ENCODE measurements around the gene ZFP62. TPM values are rescaled to one million over a fixed set of nuclear protein-coding genes. Genes with fewer than 3 reads are reported as not detected.

ZFP62 gene
- total RNA-seq, 1 experiment from 2014 or later = 6.7 TPM

DNA sequence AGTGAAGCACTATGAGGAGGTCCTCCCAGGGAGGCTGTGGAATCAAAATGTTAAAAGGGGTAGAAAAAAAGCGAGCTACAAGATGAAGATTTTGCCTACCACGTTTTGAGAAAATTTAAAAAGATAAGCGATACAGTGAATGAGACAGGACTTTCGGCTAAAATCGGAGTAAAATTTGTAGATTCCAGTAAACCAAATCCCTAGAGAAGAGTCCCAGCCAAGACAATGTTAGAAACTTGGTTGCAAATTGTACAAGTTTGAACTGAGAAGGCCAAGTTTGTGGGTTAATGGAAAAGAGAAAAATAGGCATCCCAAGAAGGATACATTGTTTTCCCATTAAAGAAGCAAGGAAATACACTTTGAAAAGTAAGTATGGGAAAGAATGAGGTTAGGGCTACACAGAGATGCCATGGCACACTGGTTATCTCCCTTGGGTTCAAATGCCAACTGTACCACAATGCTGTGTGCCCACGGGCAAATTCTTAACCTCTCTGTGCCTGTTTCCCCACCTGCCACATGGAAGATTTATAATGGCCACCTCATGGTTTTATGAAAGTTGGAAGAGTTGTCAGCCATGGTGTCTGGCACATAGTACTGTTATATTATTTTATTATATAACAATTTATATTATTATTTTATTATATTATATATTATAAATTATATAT lies 42.3 kb downstream of the ZFP62 start:
- in situ Hi-C loops (cut with HindIII; ENCODE audit: low pct_unique_long_range_greater_than_20kb, low sequenced_read_pairs) = no loop called here
- no peak for DNase-seq (ENCODE audit: low read depth)

DNA sequence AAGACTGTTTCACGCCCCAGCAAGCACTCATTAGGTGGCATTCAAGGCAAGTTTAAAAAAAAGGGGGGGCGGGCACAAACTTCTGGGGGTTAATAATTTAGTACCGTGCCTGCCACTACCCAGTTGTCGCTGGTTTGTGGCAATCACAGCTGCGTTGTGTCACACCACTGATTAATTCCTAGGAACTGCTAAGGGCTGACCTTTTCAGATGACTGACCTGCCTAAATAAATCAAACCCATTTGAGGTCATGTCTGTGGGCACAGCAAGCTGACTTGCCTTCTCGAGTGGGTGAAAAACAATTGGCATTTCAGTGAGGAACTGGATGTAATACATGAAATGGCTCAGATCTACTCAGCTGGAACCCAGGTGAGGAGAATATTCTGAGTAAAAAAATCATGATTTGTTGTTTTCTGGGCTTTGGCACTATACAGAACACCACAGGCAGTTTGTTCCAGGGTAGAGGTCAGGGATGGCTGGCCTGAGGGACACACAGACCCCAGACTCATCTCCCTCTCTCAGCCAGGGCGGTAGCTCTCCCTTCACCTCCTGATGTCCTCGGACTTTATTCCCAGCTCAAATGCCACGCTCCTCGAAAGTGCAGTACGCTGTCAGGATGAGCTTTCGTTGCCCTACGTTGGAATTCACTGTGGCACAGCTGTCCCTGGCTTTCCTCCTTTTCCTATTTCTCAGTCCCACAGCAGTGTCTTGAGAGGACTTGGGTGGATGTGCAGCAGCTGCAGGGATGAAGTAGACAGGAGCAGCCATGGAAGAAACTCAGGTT lies 43.0 kb downstream of the ZFP62 start:
- in situ Hi-C loops (cut with HindIII; ENCODE audit: low pct_unique_long_range_greater_than_20kb, low sequenced_read_pairs) = no loop called here
- peak; percentile 76 for DNase-seq (ENCODE audit: low read depth)

DNA sequence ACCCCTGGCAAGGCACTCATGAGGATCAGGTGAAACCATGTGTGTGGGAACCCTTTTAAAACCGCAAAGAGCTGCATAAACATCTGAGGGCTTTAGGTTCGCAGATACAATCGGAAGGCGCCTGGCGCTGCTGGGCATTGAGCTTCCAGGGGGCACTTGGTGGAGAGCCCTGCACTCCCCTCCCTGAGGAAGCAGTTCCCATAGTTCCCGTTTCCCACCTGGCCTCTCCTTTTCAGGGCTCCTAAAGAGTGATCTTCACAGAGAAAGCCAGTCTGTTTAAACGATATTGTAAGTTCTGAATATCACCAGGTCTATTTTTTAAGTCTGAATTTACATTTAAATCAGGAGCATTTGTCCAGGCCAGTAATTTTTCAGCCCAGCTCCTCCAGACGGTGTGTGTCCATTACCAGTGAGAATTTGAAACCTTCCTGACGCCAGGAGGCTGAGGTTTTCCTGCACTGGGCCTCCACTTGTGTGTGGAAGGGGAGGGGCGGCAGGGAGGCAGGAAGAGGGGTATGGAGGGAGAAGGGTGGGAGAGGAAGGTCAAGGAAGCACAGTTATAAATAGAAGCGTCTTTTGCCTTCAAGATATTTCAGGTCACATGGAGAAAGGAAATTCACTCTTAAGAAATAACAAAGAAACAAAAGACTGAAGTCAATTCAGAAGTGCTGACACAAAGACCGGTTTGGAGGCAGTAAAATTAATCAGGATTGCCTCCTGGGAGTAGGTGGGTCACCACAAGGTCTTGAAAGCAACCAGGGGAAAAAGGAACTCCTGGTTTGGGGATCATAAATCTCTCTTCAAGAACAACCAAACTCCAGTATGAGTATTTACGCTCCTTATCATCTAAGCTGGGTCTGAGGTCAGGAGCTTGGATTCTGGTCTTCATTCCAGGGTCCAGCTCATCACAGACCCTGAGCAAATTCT lies 44.2 kb downstream of the ZFP62 start:
- in situ Hi-C loops (cut with HindIII; ENCODE audit: low pct_unique_long_range_greater_than_20kb, low sequenced_read_pairs) = no loop called here
- peak; percentile 34 for DNase-seq (ENCODE audit: low read depth)

- DNase-seq (ENCODE audit: low read depth) = no peak
- in situ Hi-C loops (cut with HindIII; ENCODE audit: low pct_unique_long_range_greater_than_20kb, low sequenced_read_pairs) = no loop called here
Observed at GRCh38 chr5:180815293-180815917, 45.7 kb downstream of the ZFP62 start.

- no peak for DNase-seq (ENCODE audit: low read depth)
- in situ Hi-C loops (cut with HindIII; ENCODE audit: low pct_unique_long_range_greater_than_20kb, low sequenced_read_pairs) = no loop called here
Observed at GRCh38 chr5:180813420-180813819, 47.7 kb downstream of the ZFP62 start.

- DNase-seq (ENCODE audit: low read depth) = no peak
- in situ Hi-C loops (cut with HindIII; ENCODE audit: low pct_unique_long_range_greater_than_20kb, low sequenced_read_pairs) = no loop called here
Observed at GRCh38 chr5:180811623-180812124, 49.4 kb downstream of the ZFP62 start.

DNA sequence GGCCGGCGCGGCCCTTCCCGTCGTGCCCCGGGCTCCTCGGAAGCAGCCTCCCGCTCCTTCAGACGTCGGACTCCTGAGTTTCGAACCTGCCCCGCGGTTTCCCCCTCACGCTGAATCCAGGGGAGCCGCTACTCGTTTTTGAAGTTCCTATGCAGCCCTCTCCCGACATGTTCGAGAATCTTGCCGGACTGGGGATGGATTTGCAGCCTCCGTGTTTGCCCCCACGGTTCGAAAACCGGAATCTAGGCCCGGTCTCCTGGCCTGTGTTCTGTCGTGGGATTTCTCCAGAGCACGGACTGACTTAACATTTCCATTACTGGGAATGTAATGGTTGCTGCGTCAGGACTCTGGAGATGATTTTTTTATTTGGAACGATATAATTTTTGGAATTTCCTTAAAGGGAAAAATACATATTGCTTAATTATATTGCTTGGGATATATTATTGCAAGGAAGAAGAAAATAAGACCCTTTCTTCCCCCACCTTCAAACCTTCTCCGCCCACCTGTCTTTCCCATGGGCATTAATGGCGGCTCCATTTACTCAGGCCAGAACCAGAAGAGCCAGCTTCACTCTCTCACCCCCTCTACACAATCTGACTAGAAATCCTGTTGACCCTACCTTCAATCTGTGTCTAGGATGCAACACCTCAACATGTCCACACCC lies 50.0 kb downstream of the ZFP62 start:
- in situ Hi-C loops (cut with HindIII; ENCODE audit: low pct_unique_long_range_greater_than_20kb, low sequenced_read_pairs) = no loop called here
- no peak for DNase-seq (ENCODE audit: low read depth)

- peak; percentile 98 for DNase-seq (ENCODE audit: low read depth)
- in situ Hi-C loops (cut with HindIII; ENCODE audit: low pct_unique_long_range_greater_than_20kb, low sequenced_read_pairs) = no loop called here
Observed at GRCh38 chr5:180810210-180810958, 50.7 kb downstream of the ZFP62 start.

- DNase-seq (ENCODE audit: low read depth) = peak; percentile 95
- in situ Hi-C loops (cut with HindIII; ENCODE audit: low pct_unique_long_range_greater_than_20kb, low sequenced_read_pairs) = no loop called here
Observed at GRCh38 chr5:180809403-180810209, 51.5 kb downstream of the ZFP62 start.

DNA sequence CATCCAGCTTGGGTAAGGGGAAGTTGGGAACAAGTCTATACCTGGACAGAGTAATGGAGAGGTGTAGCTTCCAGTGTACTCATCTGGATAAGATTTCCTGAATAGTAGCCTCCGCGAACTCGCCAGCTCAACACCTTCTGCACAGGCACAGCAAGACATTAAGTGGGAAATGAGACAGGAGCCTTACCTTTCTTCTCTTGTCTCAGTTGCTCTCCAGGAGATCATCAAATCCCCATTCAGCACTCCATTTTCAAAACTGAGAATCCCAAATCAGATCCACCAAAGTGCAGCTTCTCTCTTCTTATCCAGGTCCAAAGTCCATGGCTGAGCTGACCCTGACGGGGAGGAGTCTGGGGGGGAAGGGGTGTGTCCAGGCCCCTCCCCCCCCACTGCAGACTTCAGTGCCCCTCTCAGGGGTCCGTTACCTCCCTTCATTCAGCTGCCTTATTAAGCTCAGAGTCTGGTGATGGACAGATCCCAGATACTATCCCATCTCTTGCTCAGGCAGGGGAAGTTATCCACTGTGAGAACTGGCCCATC lies 52.5 kb downstream of the ZFP62 start:
- in situ Hi-C loops (cut with HindIII; ENCODE audit: low pct_unique_long_range_greater_than_20kb, low sequenced_read_pairs) = no loop called here
- no peak for DNase-seq (ENCODE audit: low read depth)

DNA sequence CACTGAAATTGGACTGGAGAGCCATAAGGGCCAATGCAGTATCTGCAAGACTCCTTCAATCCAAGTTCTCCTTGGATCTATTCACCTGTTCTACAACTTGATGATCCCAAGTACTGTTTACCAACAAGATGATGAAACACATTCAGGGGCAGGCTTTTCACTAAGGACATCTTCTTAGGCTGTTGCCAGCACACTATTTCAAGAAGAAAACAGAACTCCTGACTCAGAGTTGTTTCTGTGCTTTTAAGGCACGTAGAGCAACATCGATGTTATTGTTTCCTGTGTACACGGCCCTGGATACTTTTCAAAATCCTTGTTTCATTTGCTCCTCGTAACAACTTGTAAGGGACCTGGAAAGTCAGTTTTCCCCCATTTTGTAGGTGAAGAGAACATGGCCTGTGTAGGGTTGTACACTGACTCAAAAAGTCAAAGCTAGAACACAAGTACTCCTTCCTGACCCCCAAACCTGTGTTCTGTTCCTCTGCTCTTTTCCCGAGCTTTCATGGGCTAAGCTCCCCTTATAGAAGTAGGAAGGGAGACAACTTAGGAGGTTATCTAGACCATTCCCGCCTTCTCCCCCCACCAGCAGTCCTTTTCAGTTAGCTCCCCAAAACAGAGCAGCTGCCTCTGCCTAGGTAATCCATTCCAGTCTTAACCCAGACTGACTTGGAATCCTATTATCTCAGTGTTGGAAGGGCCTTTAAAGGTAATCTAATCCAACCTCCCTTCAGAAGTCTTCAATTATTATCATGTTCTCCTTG lies 53.2 kb downstream of the ZFP62 start:
- in situ Hi-C loops (cut with HindIII; ENCODE audit: low pct_unique_long_range_greater_than_20kb, low sequenced_read_pairs) = no loop called here
- DNase-seq (ENCODE audit: low read depth) = no peak

DNA sequence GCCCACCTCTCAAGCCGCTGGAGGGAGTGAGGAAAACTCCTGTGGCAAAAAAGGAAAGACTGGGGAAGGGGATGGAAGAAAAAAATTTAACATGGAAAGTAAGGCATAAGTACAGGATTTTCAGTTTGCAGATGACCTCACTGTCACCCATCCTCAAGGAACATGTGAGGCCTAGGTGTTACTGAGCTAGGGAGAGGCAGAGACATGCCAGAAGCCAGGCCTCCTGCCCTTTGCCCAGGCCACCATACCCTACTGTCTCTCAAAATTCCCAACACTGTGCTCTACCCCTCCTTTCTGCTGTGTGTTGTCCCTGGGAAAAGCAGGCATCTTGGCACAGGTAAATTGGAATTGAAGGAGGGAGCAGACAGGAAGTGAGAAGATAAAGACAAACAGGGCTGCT lies 54.0 kb downstream of the ZFP62 start:
- in situ Hi-C loops (cut with HindIII; ENCODE audit: low pct_unique_long_range_greater_than_20kb, low sequenced_read_pairs) = no loop called here
- no peak for DNase-seq (ENCODE audit: low read depth)

GRCh38 chr5:180806351-180807011 lies 54.6 kb downstream of the ZFP62 start:
- DNase-seq (ENCODE audit: low read depth) = no peak
- in situ Hi-C loops (cut with HindIII; ENCODE audit: low pct_unique_long_range_greater_than_20kb, low sequenced_read_pairs) = no loop called here

DNA sequence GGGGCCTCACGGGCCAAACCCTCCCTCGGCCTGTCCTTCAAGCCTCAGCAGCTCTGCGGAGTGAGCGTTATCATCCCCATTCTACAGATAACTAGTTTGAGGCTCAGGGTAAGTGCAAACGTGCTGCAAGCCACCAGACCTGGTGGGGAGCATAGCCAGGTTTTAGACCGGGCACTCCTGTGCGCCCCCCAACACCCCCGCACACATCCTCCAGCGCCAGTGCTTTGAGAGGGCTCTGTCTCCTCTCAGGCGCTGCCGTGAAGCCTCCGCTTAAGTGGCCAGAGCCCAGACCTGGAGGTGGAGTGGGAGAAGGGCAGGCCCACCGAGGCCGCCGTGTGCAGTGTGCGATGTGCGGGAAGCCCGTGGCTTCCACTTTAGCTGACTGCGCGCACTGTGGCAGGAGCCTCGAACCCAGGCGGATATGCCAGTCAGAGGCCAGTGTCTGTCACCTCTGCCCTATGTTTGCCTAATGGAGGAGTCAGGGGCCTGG lies 56.9 kb downstream of the ZFP62 start:
- in situ Hi-C loops (cut with HindIII; ENCODE audit: low pct_unique_long_range_greater_than_20kb, low sequenced_read_pairs) = loop anchor here (5.0 kb wide), 1 partner anchor 33 kb away; no protein-coding TSS in a partner anchor
- DNase-seq (ENCODE audit: low read depth) = no peak

All from Caki2 (cell line).